Activated CD8-positive, alpha-beta memory T cell treated with anti-CD3 and anti-CD28 coated beads for 36 hours (primary cell): ENCODE measurements around the gene CERKL. TPM values are rescaled to one million over a fixed set of nuclear protein-coding genes. Genes with fewer than 3 reads are reported as not detected.

Experiments used
- CTCF ChIA-PET: fragments of 350-600 bp; sonication (Branson Sonifier 250); formaldehyde crosslinking; loops from one replicate; lab custom pipeline; 2021; ENCODE audit warnings: antibody characterized with exemption; lab: Charles Lee
- POLR2A ChIA-PET: fragments of 350-600 bp; sonication (Branson Sonifier 250); formaldehyde crosslinking; loops from one replicate; lab custom pipeline; 2021; ENCODE audit warnings: antibody characterized with exemption; lab: Charles Lee
- total RNA-seq, 2 experiments: library from RNA; stranded (reverse); gene quantifications; one replicate each; pipeline ENCODE4 v1.2.3, GENCODE V29; 2021

Gene CERKL
- total RNA-seq, 2 experiments from 2014 or later = not detected

DNA sequence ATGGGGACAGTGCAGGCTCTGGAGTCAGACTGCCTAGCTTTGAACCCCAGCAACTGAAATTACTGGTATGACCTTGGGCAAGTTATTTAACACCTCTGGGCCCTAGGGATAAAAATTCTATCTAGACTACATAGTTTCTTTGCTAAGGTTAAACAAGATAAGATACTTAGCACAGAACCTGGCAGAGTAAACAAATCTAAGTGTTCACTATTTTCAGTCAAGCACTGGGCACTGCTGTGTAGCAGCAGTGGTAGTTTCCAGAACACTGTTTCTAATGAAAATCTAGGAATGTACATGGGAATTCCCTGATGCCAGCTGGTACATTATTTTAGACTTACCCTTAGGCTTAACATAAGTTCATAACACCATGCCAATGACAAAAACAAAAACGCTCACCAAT is 17.2 kb downstream of the CERKL start:
- POLR2A ChIA-PET = no interaction called here
- CTCF ChIA-PET = no interaction called here

DNA sequence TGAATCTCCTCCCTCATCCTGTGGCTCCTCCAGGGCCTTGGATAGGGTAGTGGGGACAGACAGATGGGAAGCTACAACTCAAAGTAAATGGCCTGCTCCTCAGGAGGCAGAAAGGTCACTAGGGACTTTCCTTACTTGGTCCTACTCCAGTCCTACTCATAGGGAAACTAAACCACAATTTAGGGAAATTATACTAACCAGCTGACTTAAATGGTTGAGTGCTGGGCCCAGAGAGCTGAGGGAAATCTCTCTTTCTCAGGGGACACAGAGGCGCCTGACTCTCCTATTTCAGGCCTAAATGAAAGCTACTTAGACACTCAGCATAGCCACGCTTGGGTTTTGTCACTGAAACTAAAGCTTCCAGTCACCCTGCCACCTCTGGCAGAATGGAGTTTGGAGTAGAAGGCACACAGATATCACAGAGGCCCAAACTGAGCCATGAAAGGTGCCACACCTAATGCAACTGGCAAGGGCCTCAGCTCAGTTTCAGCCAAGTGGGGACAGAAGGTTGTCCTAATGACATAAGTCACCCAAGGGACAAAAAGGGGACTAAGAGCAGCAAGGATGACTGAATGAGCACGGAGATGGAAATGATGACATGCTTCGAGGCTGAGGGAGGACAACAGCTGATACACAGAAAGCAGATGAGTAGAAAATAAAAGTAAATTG is 24.0 kb downstream of the CERKL start:
- CTCF ChIA-PET = no interaction called here
- POLR2A ChIA-PET = no interaction called here

DNA sequence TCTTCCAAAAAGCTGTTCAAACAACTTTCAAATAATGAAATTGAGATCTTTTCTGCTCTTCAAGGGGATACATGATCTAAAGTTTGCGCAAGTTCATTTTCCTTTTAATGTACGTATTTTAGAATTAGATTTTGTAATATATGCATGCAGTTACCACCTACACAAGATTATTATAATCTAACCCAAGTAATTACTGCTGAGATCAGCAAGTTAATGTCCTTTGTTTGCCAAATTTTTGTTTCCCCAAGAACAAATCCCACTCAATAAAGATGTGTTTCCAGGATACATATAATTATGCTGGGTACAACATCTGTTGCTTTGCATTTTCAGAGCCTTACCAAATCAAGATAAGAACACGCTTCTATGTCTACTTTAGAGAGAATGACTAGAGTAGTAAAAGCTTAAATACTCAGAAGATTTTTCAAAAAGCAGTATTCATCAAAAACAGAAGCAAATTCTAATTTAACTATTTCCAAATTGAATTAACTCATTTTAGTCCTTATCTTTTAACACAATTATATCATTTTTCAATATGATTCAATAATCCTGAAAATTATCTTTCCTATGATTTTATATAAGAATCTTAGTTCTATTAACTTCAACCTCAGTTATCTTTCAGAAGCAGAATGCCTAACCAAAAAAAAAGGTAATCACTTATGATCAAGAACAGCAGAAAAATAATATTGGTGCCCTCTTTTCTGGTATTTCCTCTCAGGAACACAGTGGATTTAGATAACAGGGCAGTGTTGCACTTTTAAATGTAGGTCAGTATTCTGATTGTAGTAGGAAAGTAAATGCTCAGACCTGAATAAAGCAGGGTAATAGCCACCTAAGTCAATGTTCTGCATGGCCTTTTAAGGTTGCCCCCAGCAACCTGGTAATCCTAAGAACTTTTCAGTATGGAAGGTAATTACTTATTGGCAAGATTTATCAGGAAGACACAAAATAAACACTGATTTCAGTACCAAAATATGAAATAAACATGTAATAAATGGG is 28.0 kb downstream of the CERKL start:
- CTCF ChIA-PET = no interaction called here
- POLR2A ChIA-PET = no interaction called here

DNA sequence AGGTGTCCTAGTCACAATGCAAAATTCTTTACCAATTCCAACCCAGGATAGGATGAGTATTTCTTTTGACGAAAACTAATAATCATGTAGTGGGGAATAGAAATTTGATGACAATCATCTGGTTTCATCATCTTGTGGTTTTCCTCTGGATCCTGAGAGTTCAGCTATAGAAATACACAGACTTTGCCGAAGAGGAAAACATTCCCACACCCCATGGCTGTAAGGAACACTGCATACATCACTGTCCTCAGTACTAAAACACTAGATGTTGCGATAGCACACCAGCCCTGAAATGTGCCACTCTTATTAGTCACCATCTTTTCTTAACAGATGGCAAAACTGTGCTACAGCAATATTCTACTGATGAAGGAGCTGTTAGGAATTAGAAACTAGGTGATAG is 29.4 kb downstream of the CERKL start:
- POLR2A ChIA-PET = no interaction called here
- CTCF ChIA-PET = no interaction called here

DNA sequence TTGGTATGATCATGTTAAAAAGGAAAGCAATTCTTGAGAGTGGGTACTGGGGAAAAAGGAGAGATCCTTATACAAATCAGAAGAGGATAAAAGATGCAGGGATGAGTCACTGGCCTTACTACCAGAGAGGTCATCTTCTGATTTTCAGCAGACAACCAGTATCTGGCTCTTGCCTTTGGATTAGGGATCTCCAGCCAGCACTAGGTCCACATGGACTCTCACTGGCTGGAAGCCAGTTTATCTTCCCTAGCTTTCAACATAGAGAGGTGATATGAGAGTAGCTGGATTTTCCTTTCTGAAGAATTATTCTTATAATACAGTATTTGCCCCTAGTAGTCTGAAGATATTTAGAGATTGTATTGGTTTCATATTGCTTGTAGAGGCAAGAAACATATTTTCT is 30.2 kb downstream of the CERKL start:
- CTCF ChIA-PET = interaction anchor here (1.3 kb wide), 1 partner anchor 87 kb away, joined by 3 read pairs; no protein-coding TSS in a partner anchor
- POLR2A ChIA-PET = no interaction called here

DNA sequence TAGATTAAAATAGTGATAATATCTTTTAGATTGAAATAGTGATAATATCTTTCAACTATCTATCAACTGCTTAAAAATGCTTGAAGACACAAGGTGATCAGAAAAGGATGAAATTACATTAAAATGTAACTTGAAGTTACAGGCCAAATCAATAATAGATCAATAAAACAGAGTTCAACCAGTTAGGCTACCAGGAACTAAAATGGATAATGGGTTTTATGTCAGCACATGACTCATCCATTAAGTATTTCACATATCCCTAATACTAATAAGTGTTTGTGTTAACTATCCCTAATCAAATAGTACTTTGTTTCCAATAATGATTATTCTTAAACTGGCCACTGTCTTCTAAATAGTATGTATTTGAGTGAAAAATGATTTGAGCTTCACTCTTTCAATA is 33.7 kb downstream of the CERKL start:
- POLR2A ChIA-PET = no interaction called here
- CTCF ChIA-PET = no interaction called here

DNA sequence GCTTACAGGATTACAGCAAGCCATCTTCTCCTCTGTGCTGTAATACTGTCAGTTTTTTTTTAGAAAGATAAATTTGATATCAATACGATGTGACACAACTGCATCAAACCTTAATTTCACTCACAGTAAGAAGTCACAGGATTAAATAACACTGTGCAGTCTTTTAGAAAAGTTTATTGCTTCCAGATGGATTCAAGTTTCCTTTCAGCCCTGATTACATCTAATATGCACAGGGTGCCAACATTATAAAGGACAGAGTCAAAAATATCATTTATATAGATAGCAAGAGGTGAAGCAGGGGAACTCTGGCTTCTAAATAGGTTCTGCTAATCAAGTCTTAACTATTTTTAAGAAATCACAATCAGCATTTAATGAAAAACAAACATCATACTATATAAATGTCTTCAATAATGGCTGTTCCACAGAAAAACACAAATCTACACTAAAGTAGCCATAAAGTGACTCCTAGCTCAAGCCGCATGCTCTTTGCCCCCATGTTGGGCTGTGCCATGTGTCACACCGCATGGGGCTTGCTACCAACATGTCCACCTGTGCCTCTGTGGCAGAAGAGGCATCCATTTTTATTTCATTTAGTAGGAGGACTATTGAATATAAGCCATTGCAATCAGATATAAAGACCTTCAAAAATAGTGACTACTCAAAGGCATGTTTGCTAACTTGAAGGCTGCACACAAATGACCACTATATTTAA is 35.0 kb downstream of the CERKL start:
- POLR2A ChIA-PET = no interaction called here
- CTCF ChIA-PET = no interaction called here

DNA sequence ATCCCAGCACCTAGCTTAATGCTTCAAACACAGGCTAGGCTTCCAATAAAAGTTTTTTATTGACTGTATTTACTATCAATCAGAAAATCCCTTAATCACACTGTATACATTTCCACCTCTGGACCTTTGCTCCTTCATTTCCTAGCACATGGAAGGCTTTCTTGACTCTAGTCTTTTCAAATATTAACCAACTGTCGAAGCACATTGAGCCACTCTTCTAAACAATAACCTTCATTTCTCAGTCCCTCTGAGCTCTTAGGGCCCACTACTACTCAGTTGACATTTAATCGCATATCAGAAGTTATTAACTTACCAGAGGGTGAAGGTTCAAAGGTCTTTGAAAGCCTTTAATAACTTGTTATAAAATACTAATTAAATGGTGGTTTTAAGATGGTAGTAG is 37.4 kb downstream of the CERKL start:
- CTCF ChIA-PET = no interaction called here
- POLR2A ChIA-PET = no interaction called here

DNA sequence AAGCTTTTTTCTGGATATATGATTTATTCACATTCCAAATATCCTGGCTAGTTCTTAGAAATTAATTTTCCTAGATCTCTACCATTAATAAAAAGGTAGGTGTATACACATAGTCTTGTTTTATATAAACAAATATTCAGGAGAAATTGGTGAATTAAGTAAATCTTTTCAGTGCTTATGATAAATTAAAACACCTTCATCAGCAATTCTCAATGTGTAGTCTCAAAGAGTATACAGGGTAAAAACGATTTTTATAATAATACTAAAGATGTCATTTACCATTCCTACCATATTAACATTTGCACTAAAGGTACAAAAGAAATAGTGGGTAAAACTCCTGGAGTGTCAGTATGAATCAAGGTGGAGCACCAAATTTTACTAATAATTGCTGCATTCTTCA is 40.2 kb downstream of the CERKL start:
- POLR2A ChIA-PET = no interaction called here
- CTCF ChIA-PET = no interaction called here

DNA sequence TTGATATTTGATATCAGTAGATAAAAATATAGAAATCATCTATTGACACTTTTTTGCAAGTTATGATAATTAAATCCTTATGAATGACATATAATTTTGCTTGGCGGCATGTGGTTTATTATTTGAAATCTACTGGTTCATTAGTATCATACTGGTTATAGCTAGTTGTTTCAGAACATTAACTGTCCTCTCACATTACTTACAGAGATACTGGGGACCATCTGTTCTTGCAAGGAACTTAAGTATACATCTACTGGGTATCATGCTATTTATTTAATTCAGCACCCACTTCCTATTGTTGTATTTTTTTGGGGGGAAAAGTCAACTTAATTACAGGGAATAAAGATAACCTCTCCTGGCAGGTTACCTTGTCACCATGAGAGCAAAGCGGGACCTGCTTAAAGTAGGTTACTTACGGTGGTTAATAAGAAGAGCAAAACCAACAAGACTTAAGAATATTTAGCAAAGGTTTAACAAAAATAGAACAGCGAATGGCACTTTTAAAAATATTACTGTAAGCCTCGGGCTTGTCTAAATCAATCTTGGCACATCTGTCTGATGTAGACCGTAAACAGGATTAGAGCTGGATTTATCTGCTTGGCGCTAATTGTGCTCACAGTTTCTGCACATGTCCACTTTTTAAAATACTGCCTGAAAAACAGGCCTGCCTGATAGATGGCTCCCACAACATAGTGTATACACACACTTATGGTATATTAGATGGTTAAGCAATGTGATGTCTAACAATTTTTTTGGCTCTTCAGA is 41.8 kb downstream of the CERKL start:
- POLR2A ChIA-PET = no interaction called here
- CTCF ChIA-PET = no interaction called here

DNA sequence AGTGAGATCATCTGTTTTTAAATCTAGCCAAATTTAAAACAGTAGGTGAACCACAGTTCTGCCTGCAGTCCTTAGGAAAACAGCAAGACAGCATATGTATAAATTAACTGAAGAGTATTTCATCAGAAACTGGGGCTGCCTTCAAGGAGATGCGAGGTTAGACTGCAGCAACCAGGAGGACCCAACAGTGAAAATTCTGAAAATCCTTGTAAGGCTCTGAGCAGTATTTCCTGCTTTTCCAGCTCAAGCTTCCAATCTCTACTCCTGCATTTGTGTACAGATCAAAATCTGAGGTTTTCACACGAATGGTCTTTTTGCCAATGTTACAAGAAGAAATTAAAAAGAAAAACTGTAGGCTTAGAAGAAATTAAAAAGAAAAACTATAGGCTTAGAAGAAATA is 43.7 kb downstream of the CERKL start:
- ChIA-PET CTCF (no interaction called here), POLR2A (no interaction called here)

DNA sequence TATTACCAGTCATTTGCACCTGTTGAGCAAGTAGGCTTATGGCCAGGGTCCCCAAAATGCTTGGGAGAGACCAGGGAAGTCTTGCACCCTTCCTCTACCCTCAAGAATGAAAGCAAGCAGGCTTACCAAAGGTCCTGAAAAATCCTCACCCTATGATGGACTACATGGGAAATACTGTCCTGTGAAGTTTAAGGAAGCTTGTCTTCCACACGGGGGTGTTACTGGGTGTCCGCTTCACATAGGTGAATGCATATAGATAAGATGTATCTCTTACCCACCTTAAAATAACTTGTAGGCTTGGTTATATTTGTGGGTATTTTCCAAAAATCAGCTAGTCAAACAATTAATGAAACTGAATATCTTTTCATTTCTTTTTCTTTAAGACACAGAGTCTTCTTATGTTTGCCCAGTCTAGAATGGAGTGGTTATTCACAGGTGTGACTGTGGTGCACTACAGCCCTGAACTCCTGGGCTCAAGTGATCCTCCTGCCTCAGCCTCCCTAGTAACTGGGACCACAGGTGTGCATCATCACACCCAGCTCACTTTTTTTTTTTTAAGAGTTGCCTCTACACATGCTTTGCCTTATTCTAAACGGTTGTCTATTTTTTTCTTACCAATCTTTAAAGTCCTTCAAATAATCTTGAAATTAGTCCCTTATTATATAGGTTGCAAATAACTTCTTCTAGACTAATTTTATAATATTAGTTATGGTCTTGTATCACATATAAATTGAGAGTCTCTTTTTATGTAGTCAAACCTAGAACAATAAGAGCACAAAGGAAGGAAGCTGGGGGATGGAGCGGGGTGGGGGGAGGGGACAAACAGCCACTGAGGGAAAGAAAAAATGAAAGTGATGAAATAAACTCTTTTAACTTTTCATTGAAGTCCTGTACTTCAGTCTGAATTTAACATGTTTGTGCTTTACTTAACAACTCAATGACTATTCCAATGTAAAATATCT is 49.0 kb downstream of the CERKL start:
- ChIA-PET CTCF (no interaction called here), POLR2A (no interaction called here)

DNA sequence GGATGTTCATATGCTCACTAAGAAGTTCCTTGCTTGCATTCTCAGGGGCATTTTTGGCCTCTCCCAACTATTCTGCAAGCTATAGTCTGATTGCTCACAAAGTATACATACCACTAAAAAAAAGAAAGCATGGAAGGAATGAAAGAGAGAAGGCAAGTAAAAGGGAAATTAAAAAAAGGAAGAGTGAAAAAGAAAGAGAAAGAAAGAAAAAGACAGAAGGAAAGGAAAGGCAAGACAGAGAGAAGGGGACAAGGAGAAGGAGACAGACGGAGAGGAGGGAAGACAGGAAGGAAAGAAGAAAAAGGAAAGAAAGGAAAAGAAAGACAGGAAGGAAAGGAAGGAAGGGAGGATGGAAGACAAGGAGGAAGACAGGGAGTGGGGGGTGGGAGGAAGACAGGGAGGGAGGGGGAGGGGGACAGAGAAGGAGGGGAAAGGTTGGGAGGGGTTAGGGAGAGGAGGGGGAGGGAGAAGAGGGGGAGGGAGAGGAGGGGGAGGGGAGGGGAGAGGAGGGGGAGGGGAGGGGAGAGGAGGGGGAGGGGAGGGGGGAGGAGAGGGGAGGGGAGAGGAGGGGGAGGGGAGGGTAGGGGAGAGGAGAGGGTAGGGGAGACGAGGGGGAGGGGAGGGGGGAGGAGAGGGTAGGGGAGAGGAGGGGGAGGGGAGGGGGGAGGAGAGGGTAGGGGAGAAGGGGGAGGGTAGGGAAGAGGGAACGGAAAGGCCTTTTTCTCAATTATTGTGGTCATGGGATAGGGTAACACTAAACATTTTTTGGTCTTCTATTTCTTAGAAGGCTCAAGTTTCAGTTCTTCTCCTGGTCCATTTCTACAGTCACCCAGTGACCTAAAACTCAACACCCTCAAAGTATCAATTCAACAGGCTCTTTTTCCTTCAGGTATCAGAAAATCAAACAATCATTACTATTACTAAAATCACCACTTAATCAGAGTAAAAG is 50.7 kb downstream of the CERKL start:
- POLR2A ChIA-PET = no interaction called here

DNA sequence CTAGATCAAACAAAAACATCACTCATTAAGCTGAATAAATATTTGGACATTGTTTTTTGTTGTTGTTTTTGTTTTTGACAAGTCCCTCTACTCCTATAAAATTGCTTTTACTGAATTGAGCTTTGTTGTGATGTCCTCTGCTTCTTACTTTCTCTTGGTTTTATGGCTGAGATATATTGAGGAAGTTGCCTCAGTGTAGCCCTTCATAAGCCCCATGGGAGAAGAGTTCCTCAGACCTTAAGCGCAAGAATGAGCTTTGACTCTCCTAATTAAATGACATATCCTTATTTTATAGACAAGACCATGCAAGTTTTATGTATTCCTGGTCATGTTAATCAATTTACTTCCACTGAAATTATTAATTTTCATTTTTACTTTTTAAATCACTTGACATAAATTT is 54.9 kb downstream of the CERKL start:
- POLR2A ChIA-PET = no interaction called here
- CTCF ChIA-PET = no interaction called here

More for the DNA sequence above, 50.7 kb downstream of the CERKL start:
- CTCF ChIA-PET = no interaction called here

DNA sequence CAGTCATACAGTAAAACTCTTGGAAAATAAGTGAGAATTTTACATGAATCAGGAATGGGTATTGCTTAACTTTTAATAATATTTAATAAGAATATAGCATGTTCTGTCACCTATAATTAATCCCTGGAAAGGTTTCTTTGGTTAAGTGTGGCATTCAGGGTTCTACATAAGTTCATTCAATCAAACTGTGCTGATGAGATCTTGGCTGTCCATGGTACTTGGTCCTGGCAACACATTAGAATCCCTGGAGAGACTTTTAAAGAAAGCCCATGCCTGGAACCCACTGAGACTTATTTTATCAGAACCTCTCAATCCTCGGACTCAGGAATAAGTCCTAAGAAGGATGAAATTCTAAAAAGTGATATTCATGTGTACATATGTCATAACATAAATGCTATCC is 60.3 kb downstream of the CERKL start:
- ChIA-PET POLR2A (no interaction called here), CTCF (no interaction called here)

DNA sequence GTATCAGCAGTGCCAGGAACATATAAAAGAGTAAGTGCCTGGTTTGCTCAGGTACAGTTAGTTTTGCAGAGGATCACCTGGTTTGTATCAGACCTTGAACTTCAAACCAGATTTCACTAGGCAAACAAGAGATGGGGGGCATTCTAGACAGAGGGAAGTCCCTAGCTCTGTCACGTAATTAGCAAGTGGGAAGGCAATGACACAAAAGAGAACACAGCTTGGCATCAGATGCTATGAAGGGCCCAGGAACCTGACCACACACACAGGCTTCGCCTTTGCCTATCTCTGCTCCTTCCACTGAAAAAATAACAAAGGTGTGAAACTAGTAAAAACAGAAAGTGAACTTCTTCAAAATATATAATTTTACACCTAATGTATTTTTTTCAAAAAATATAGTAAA is 62.6 kb downstream of the CERKL start:
- CTCF ChIA-PET = no interaction called here
- POLR2A ChIA-PET = no interaction called here

DNA sequence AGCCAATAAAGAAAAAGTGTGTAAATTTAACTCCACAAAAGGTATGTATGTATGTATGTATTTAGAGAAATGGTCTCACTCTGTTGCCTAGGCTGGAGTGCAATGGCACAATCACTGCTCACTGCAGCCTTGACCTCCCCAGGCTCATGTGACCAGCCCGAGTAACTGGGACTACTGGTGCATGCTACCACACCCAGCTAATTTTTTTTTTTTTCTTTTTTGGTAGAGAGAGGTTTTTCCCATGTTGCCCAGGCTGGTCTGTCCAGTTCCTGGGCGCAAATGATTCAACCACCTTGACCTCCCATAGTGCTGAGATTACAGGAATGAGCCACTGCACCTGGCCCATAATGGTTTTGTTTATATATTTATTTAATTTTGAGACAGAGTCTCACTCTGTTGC is 67.1 kb downstream of the CERKL start:
- POLR2A ChIA-PET = no interaction called here
- CTCF ChIA-PET = no interaction called here
